ENCODE data around the gene NCCRP1.

DNA sequence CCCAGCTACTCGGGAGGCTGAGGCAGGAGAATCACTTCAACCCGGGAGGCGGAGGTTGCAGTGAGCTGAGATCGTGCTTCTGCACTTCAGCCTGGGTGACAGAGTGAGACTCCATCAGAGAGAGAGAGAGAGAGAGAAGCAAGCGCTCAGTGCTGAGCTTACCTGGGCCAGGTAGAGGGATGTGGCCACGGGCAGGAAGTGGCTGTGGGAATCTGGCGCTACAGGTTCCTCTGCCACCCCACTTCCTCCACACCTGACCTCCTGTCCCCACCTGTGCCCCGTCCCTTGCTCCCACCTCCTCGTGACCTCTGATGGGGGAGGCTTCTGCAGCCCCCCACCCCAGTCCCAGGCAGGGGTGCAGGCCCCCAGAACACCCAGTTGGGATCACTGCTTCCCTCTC, 1.0 kb upstream of the NCCRP1 start:
- TF ChIP-seq, protein P1, sequence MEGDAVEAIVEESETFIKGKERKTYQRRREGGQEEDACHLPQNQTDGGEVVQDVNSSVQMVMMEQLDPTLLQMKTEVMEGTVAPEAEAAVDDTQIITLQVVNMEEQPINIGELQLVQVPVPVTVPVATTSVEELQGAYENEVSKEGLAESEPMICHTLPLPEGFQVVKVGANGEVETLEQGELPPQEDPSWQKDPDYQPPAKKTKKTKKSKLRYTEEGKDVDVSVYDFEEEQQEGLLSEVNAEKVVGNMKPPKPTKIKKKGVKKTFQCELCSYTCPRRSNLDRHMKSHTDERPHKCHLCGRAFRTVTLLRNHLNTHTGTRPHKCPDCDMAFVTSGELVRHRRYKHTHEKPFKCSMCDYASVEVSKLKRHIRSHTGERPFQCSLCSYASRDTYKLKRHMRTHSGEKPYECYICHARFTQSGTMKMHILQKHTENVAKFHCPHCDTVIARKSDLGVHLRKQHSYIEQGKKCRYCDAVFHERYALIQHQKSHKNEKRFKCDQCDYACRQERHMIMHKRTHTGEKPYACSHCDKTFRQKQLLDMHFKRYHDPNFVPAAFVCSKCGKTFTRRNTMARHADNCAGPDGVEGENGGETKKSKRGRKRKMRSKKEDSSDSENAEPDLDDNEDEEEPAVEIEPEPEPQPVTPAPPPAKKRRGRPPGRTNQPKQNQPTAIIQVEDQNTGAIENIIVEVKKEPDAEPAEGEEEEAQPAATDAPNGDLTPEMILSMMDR (IDR thresholded peaks at IDR 0.05), result no peak
- TF ChIP-seq POLR2A (IDR thresholded peaks at IDR 0.05), result no peak
